ENCODE results near the gene RFX1. TPM values are rescaled to one million over a fixed set of nuclear protein-coding genes. Genes with fewer than 3 reads are reported as not detected.
A peak's percentile ranks its signal among the peaks of the same experiment; 100 is the strongest.

RFX1 gene
- total and polyA plus RNA-seq, 9 of the 15 experiments (the other 6 are each of a cell fraction or from before 2014, with no cell fraction given): 0.14 to 19.3 (median 1.2) TPM

DNA sequence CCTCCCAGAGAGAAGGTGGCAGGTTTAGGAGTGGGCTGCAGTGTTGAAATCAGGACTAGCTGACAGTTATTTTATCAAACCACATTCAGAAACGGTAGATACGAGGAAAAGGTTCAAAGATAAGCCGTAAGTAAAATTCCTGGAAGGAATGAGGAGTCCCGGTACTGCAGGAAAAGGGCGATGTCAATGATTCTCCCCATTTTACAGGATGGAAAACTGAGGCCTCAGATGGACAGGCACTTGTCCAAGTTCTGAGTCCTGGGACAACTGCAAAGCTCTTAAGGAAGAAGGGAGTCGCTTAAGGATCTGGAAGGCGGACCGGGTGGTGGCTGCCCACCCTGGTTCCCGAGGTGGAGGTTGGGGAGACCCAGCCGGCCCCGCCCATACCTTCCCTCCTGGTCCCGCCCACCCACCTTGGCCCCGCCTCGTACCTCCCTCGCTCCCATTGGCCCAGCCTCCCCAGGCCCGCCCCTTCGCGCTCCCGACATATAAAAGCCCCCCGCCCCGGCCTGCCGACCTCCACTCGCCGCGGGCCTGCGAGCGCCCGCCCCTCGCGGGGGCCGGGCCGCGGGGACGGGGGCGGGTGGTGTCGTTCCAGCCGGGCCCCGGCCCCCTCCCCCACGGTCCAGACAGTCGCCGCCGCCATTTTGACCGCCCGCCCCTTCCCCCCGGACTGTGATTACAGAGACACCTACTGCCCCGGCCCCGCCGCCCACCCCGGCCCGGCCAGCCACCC is 603 bp downstream of the RFX1 start (continued):
- TF ChIP-seq ZNF551 (CRISPR knock-in tag; IDR thresholded peaks at IDR 0.05) (no peak), CAMTA2 (CRISPR knock-in tag; conservative IDR thresholded peaks at IDR 0.05) (no peak), MBD2 (IDR thresholded peaks at IDR 0.05; ENCODE audit: borderline replicate concordance, low read depth) (no peak), CEBPB (tag; IDR thresholded peaks at IDR 0.05) (peak; percentile 63), FOXJ2 (tag; IDR thresholded peaks at IDR 0.05) (no peak), ESRRA (IDR thresholded peaks at IDR 0.05; ENCODE audit: borderline replicate concordance, low read depth) (peak; percentile 84; the same call in 1 of the 2 replicates), TRIM24 (IDR thresholded peaks at IDR 0.05) (peak; percentile 23 to 56; a peak in 2 of 4 replicates), ZNF766 (CRISPR knock-in tag; conservative IDR thresholded peaks at IDR 0.05) (peak; percentile 70; the same call in 1 of the 2 replicates), MYNN (IDR thresholded peaks at IDR 0.05) (no peak), MYNN (CRISPR knock-in tag; IDR thresholded peaks at IDR 0.05) (no peak), EZH2 (IDR thresholded peaks at IDR 0.05; ENCODE audit: borderline replicate concordance, low read depth, low read length) (no peak), FOSL1 (tag; conservative IDR thresholded peaks at IDR 0.05) (no peak), PHF20 (IDR thresholded peaks at IDR 0.05; ENCODE audit: partially characterized antibody) (peak; percentile 89), ATF6 (CRISPR knock-in tag; IDR thresholded peaks at IDR 0.05) (no peak), SIX5 (IDR thresholded peaks at IDR 0.05; ENCODE audit: borderline replicate concordance in 1 of 2, insufficient read depth in 1 of 2, low read depth in 1 of 2, low read length in 2 of 2) (no peak), SMAD3 (CRISPR knock-in tag; conservative IDR thresholded peaks at IDR 0.05) (no peak), ZNF239 (CRISPR knock-in tag; IDR thresholded peaks at IDR 0.05) (peak; percentile 14; the same call in 1 of the 2 replicates), GABPA (tag; conservative IDR thresholded peaks at IDR 0.05; ENCODE audit: low read depth) (peak; percentile 37; the same call in 1 of the 2 replicates), GATA2 (CRISPR knock-in tag; IDR thresholded peaks at IDR 0.05) (no peak)
- TF ChIP-seq, protein P1, sequence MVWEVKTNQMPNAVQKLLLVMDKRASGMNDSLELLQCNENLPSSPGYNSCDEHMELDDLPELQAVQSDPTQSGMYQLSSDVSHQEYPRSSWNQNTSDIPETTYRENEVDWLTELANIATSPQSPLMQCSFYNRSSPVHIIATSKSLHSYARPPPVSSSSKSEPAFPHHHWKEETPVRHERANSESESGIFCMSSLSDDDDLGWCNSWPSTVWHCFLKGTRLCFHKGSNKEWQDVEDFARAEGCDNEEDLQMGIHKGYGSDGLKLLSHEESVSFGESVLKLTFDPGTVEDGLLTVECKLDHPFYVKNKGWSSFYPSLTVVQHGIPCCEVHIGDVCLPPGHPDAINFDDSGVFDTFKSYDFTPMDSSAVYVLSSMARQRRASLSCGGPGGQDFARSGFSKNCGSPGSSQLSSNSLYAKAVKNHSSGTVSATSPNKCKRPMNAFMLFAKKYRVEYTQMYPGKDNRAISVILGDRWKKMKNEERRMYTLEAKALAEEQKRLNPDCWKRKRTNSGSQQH (CRISPR knock-in tag; IDR thresholded peaks at IDR 0.05): no peak
- TF ChIP-seq, protein P2, sequence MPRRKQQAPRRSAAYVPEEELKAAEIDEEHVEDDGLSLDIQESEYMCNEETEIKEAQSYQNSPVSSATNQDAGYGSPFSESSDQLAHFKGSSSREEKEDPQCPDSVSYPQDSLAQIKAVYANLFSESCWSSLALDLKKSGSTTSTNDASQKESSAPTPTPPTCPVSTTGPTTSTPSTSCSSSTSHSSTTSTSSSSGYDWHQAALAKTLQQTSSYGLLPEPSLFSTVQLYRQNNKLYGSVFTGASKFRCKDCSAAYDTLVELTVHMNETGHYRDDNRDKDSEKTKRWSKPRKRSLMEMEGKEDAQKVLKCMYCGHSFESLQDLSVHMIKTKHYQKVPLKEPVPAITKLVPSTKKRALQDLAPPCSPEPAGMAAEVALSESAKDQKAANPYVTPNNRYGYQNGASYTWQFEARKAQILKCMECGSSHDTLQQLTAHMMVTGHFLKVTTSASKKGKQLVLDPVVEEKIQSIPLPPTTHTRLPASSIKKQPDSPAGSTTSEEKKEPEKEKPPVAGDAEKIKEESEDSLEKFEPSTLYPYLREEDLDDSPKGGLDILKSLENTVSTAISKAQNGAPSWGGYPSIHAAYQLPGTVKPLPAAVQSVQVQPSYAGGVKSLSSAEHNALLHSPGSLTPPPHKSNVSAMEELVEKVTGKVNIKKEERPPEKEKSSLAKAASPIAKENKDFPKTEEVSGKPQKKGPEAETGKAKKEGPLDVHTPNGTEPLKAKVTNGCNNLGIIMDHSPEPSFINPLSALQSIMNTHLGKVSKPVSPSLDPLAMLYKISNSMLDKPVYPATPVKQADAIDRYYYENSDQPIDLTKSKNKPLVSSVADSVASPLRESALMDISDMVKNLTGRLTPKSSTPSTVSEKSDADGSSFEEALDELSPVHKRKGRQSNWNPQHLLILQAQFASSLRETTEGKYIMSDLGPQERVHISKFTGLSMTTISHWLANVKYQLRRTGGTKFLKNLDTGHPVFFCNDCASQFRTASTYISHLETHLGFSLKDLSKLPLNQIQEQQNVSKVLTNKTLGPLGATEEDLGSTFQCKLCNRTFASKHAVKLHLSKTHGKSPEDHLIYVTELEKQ (CRISPR knock-in tag; IDR thresholded peaks at IDR 0.05): no peak
- TF ChIP-seq, protein P3, sequence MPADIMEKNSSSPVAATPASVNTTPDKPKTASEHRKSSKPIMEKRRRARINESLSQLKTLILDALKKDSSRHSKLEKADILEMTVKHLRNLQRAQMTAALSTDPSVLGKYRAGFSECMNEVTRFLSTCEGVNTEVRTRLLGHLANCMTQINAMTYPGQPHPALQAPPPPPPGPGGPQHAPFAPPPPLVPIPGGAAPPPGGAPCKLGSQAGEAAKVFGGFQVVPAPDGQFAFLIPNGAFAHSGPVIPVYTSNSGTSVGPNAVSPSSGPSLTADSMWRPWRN (IDR thresholded peaks at IDR 0.05; ENCODE audit: low read depth): peak; percentile 32; the same call in 1 of the 2 replicates
